Esophagus (tissue), 2 donors: Measurements from ENCODE around the gene RASGRP3. TPM values are rescaled to one million over a fixed set of nuclear protein-coding genes. Genes with fewer than 3 reads are reported as not detected.

ENCODE experiments used
- H3K27ac ChIP-seq, 2 donors: one replicate each; pipeline ENCODE4 v1.5.1; 2013; ENCODE audit warnings: low read depth in 2 of 2, mild to moderate bottlenecking in 2 of 2, inconsistent platforms in 1 of 2, low read length in 1 of 2, moderate library complexity in 1 of 2
- H3K27me3 ChIP-seq, 2 donors: one replicate each; pipeline ENCODE4 v1.6.1; 2013; ENCODE audit warnings: low read length in 2 of 2, control low read depth in 1 of 2, mild to moderate bottlenecking in 1 of 2; ENCODE audit not compliant: insufficient read depth in 2 of 2, control insufficient read depth in 1 of 2
- H3K36me3 ChIP-seq, 2 donors: one replicate each; pipeline ENCODE4 v1.6.1; 2013; ENCODE audit warnings: low read length in 1 of 2; ENCODE audit not compliant: control insufficient read depth in 2 of 2, insufficient read depth in 2 of 2
- H3K4me1 ChIP-seq, 2 donors: one replicate each; pipeline ENCODE4 v1.6.1; 2013; ENCODE audit warnings: low read length in 1 of 2; ENCODE audit not compliant: control insufficient read depth in 2 of 2, insufficient read depth in 2 of 2
- H3K4me3 ChIP-seq, 2 donors: one replicate each; pipeline ENCODE4 v1.5.1; 2013; ENCODE audit warnings: low read length in 2 of 2, mild to moderate bottlenecking in 2 of 2, low read depth in 1 of 2, moderate library complexity in 1 of 2
- H3K9me3 ChIP-seq, 2 donors: one replicate each; pipeline ENCODE4 v1.6.1; 2013; ENCODE audit warnings: mild to moderate bottlenecking in 2 of 2, low read depth in 1 of 2, low read length in 1 of 2, moderate library complexity in 1 of 2; ENCODE audit not compliant: control insufficient read depth in 2 of 2, insufficient read depth in 1 of 2
- WGBS, 2 donors: extraction: QIAGEN DNeasy Blood & Tissue Kit; methylation state at CpG; one replicate each; pipeline ENCODE4 v1.1.7; 2013; 5-methylcytosine and 5-hydroxymethylcytosine counted together
- polyA plus RNA-seq, 2 donors: library from polyadenylated mRNA; stranded (reverse); fragments of 200-250 nt; gene quantifications; one replicate each; pipeline ENCODE4 v1.2.3, GENCODE V29; 2013
- donor health status: healthy with polysubstance abuse.
- donor health status: Bipolar disorder and iron deficiency.

RASGRP3 gene
- under 1 TPM; 0.55 to 0.71 TPM for polyA plus RNA-seq

DNA sequence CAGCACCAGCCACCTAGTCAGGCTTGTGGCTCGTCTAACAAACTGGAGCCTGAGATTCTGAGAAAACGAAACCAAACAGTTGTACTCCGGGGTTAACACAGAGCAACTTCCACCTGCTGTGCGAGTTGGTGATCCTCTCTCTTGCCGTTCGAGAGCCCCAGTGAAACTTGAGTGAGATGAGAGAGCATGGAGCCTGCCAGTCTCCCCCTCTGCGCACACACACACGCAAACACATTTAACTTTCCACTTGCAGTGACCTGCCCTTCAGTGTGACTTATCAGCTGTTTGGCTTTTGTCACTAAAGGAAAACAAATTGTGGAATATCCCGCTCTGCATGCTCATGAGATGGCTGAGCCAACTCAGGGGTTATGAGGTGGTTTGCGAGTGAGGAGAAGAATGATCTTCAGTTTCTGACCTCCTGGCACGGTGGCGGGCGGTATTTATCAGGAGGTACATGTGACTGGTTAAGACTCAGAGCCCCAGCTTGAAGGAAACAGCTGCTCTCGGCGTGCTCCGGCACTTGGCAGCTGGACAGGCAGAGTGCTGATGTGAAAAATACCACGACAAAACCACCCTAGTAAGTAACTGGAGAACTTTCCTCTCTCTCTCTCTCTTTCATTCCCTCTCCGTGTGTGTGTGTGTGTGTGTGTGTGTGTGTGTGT is at the start of gene RASGRP3:
Gene RASGRP3 (plus strand): TSS at position 519 of the 662 bp plus-strand sequence. CDS start 38,488 bp downstream, outside the sequence.
- Histone ChIP-seq H3K36me3 (no peaks in the 10 kb centered on the region), H3K27ac (peak within 1 kb of the TSS; percentile 94 to 96), H3K4me3 (peak within 1 kb of the TSS; percentile 68 to 98), H3K27me3 (no peaks in the 10 kb centered on the region), H3K4me1 (peaks cover 0 to 1% of the 10 kb centered on the region in 2 donors), H3K9me3 (no peaks in the 10 kb centered on the region)
- 0 to 1% methylated on average over 18 of the region's 18 CpGs for WGBS, 2 donors

- Histone ChIP-seq H3K4me3 (no peak overlapping the region), H3K27me3 (no peaks in the 10 kb centered on the region), H3K27ac (no peak overlapping the region), H3K36me3 (no peaks in the 10 kb centered on the region), H3K9me3 (no peaks in the 10 kb centered on the region), H3K4me1 (no peaks in the 10 kb centered on the region)
- WGBS, 2 donors = 38 to 52% methylated on average over 3 of the region's 3 CpGs
Observed at GRCh38 chr2:33426666-33427231, 49.7 kb upstream of the RASGRP3 start.

DNA sequence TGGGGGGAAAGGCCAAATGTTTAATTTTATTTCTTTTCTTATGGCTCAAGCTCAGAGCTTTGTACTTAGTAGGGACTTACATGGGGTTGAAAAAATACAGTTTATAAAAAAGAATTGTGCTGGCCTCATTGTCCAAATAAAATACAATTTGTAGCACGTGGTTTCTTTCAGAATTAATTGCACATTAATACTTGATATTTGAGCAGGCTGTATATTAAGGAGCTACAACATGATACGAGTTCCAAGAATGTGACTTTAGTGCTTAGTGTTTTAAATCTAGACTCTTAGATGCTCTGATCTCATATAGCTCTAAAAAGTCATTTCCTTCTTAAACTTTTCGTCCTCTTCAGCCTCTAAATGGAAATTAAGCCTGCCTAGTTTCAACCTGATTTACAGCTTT is 46.4 kb upstream of the RASGRP3 start:
- H3K4me3 ChIP-seq = no peak overlapping the region

DNA sequence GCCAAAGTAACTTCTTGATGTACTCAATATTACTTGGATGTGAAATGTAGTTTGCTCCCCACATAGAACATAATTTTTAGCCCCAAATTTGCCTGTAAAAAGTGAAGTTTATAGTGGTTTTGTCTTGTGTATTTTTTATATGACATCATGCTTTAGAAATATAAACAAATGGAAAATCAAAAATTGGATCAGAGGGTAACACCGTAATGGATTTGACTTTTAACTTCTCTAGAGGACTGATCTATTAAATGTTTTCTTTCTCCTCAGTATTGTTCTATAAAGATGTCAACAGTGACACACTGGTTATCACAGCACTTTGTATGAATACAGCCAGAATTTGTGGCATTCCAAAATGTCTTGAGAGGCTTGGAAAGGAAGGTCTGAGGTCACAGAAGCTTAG is 45.6 kb upstream of the RASGRP3 start:
- H3K27me3 ChIP-seq = no peaks in the 10 kb centered on the region
- H3K9me3 ChIP-seq = no peaks in the 10 kb centered on the region
- no peak overlapping the region for H3K4me3 ChIP-seq
- no peak overlapping the region for H3K27ac ChIP-seq
- no peaks in the 10 kb centered on the region for H3K36me3 ChIP-seq
- no peaks in the 10 kb centered on the region for H3K4me1 ChIP-seq
- WGBS, 2 donors = 58 to 74% methylated on average over 1 of the region's 1 CpG

More for the DNA sequence above, 46.4 kb upstream of the RASGRP3 start:
- H3K27me3 ChIP-seq = no peaks in the 10 kb centered on the region
- 36 to 50% methylated on average over 3 of the region's 3 CpGs for WGBS, 2 donors
- no peaks in the 10 kb centered on the region for H3K36me3 ChIP-seq
- no peaks in the 10 kb centered on the region for H3K9me3 ChIP-seq
- H3K27ac ChIP-seq = no peak overlapping the region
- no peaks in the 10 kb centered on the region for H3K4me1 ChIP-seq

GRCh38 chr2:33432871-33433270 is 43.6 kb upstream of the RASGRP3 start:
- Histone ChIP-seq H3K27ac (no peak overlapping the region), H3K4me1 (no peaks in the 10 kb centered on the region), H3K4me3 (no peak overlapping the region), H3K9me3 (no peaks in the 10 kb centered on the region), H3K27me3 (no peaks in the 10 kb centered on the region), H3K36me3 (no peaks in the 10 kb centered on the region)
- WGBS, 2 donors = 86 to 89% methylated on average over 2 of the region's 2 CpGs

GRCh38 chr2:33433279-33434235 is 42.9 kb upstream of the RASGRP3 start:
- Histone ChIP-seq H3K27ac (no peak overlapping the region), H3K36me3 (no peaks in the 10 kb centered on the region), H3K9me3 (no peaks in the 10 kb centered on the region), H3K4me1 (no peaks in the 10 kb centered on the region), H3K27me3 (no peaks in the 10 kb centered on the region), H3K4me3 (no peak overlapping the region)
- 69 to 75% methylated on average over 7 of the region's 7 CpGs for WGBS, 2 donors

GRCh38 chr2:33435518-33435917 is 40.9 kb upstream of the RASGRP3 start:
- Histone ChIP-seq H3K4me1 (no peaks in the 10 kb centered on the region), H3K27me3 (no peaks in the 10 kb centered on the region), H3K36me3 (no peaks in the 10 kb centered on the region), H3K4me3 (no peak overlapping the region), H3K9me3 (no peaks in the 10 kb centered on the region), H3K27ac (no peak overlapping the region)
- 72 to 79% methylated on average over 8 of the region's 8 CpGs for WGBS, 2 donors

GRCh38 chr2:33436083-33436482 is 40.4 kb upstream of the RASGRP3 start:
- WGBS, 2 donors = 31 to 53% methylated on average over 1 of the region's 1 CpG
- H3K27ac ChIP-seq = no peak overlapping the region

DNA sequence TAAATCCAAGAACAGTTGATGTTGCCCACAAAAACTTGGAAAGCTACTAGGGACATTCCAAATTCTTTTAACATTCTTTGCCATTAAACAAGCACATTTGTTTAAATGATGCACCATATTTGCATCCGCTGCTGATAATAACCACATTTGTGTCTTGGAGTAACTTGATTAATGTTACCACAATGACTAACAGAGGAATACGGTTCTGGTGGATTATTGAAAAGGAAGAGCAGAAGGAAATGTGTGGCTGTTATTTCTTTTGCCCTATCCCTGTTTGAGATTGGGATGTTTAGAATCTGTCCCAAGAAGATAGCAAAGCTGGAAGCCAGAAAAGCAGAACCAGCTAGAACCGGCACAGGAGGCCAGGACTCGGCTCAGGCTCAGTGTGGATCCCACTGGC is 39.2 kb upstream of the RASGRP3 start:
- H3K9me3 ChIP-seq = no peaks in the 10 kb centered on the region
- no peaks in the 10 kb centered on the region for H3K27me3 ChIP-seq
- H3K27ac ChIP-seq = no peak overlapping the region
- no peaks in the 10 kb centered on the region for H3K36me3 ChIP-seq
- H3K4me1 ChIP-seq = no peaks in the 10 kb centered on the region
- WGBS, 2 donors = 40 to 45% methylated on average over 4 of the region's 4 CpGs
- H3K4me3 ChIP-seq = no peak overlapping the region

More at GRCh38 chr2:33436083-33436482, 40.4 kb upstream of the RASGRP3 start:
- no peaks in the 10 kb centered on the region for H3K9me3 ChIP-seq
- H3K4me1 ChIP-seq = no peaks in the 10 kb centered on the region
- no peaks in the 10 kb centered on the region for H3K36me3 ChIP-seq
- H3K27me3 ChIP-seq = no peaks in the 10 kb centered on the region
- no peak overlapping the region for H3K4me3 ChIP-seq
